Ascending aorta (tissue), 2 donors: ENCODE results near the gene ROR1. TPM values are rescaled to one million over a fixed set of nuclear protein-coding genes. Genes with fewer than 3 reads are reported as not detected.

Experiments used
- DNase-seq, 2 donors: peaks; one replicate each; pipeline ENCODE4 v3.0.0-alpha.2; 2019; ENCODE audit warnings: low spot score in 2 of 2
- H3K27ac ChIP-seq, 2 donors: fragments of 200-600 bp; sonication (generic); one replicate each; pipeline ENCODE4 v1.5.1; 2016 to 2017; ENCODE audit warnings: mild to moderate bottlenecking in 1 of 2
- H3K27me3 ChIP-seq: fragments of 200-600 bp; sonication (generic); one replicate; pipeline ENCODE4 v1.5.1; 2017
- H3K36me3 ChIP-seq, 2 donors: fragments of 200-600 bp; sonication (generic); one replicate each; pipeline ENCODE4 v1.5.1; 2016
- H3K4me1 ChIP-seq, 2 donors: fragments of 200-600 bp; sonication (generic); one replicate each; pipeline ENCODE4 v1.5.1; 2016 to 2017; ENCODE audit warnings: mild to moderate bottlenecking in 1 of 2
- H3K4me3 ChIP-seq, 2 donors: fragments of 200-600 bp; sonication (generic); one replicate each; pipeline ENCODE4 v1.5.1; 2016 to 2017; ENCODE audit warnings: mild to moderate bottlenecking in 1 of 2
- H3K9me3 ChIP-seq, 2 donors: fragments of 200-600 bp; sonication (generic); one replicate each; pipeline ENCODE4 v1.5.1; 2016
- CTCF ChIP-seq, 3 experiments: fragments of 200-600 bp in 2 of 3; fragments of 450-650 bp in 1 of 3; sonication (generic) in 2 of 3; IDR thresholded peaks; one replicate each; pipeline ENCODE4 v1.5.1; 2016 to 2019; ENCODE audit warnings: antibody characterized with exemption in 3 of 3, mild to moderate bottlenecking in 1 of 3, moderate library complexity in 1 of 3
- intact Hi-C: fragments of 100-400 bp; cut with DNase I; formaldehyde crosslinking; loops from one replicate; pipeline ENCODE4 v1.15.1; 2023
- total RNA-seq: library from RNA; depleted of rRNA; stranded (reverse); fragments of >200 nt; gene quantifications from one replicate; pipeline ENCODE4 v1.1.0, GENCODE V29; 2016

The ROR1 gene
- total RNA-seq, 1 donor from 2014 or later = 115 TPM

- peaks cover 12 to 72% of the 10 kb centered on the region in 2 donors for H3K4me1 ChIP-seq
- no peak for TF ChIP-seq CTCF (IDR thresholded peaks at IDR 0.05)
- intact Hi-C loops = loop anchor here (5.0 kb wide), 2 partner anchors 34 to 94 kb away; no protein-coding TSS in a partner anchor
Observed at GRCh38 chr1:63947904-63948303, 174.1 kb downstream of the ROR1 start.

GRCh38 chr1:63950023-63950422 lies 176.2 kb downstream of the ROR1 start:
- Histone ChIP-seq H3K36me3 (no peaks in the 10 kb centered on the region), H3K4me1 (peaks cover 12 to 56% of the 10 kb centered on the region in 2 donors), H3K27ac (peak overlapping the region; percentile 86 to 93), H3K4me3 (no peak overlapping the region), H3K9me3 (peaks cover 0 to 7% of the 10 kb centered on the region in 2 donors), H3K27me3 (no peaks in the 10 kb centered on the region)
- intact Hi-C loops = no loop called here
- DNase-seq = no peak
- no peak for TF ChIP-seq CTCF (IDR thresholded peaks at IDR 0.05)

More at GRCh38 chr1:63947904-63948303, 174.1 kb downstream of the ROR1 start:
- H3K36me3 ChIP-seq = no peaks in the 10 kb centered on the region
- no peak for DNase-seq
- no peak overlapping the region for H3K4me3 ChIP-seq
- no peaks in the 10 kb centered on the region for H3K9me3 ChIP-seq
- peak overlapping the region; percentile 86 to 93 for H3K27ac ChIP-seq
- H3K27me3 ChIP-seq = no peaks in the 10 kb centered on the region

- no peak overlapping the region for H3K4me3 ChIP-seq
- peak overlapping the region; percentile 86 to 93 for H3K27ac ChIP-seq
Observed at GRCh38 chr1:63951059-63951946, 177.5 kb downstream of the ROR1 start.

GRCh38 chr1:63954187-63954586 lies 180.4 kb downstream of the ROR1 start:
- no peak for DNase-seq
- no peak for TF ChIP-seq CTCF (IDR thresholded peaks at IDR 0.05)
- Histone ChIP-seq H3K4me1 (peaks cover 4 to 42% of the 10 kb centered on the region in 2 donors), H3K4me3 (no peak overlapping the region), H3K9me3 (peaks cover 0 to 7% of the 10 kb centered on the region in 2 donors), H3K27ac (peak overlapping the region; percentile 30 to 78), H3K27me3 (no peaks in the 10 kb centered on the region), H3K36me3 (no peaks in the 10 kb centered on the region)
- intact Hi-C loops = no loop called here

More at GRCh38 chr1:63951059-63951946, 177.5 kb downstream of the ROR1 start:
- no peak for TF ChIP-seq CTCF (IDR thresholded peaks at IDR 0.05)
- Histone ChIP-seq H3K4me1 (peaks cover 16 to 60% of the 10 kb centered on the region in 2 donors), H3K27me3 (no peaks in the 10 kb centered on the region), H3K36me3 (no peaks in the 10 kb centered on the region), H3K9me3 (peaks cover 0 to 7% of the 10 kb centered on the region in 2 donors)
- intact Hi-C loops = no loop called here
- DNase-seq = no peak

- peaks cover 0 to 7% of the 10 kb centered on the region in 2 donors for H3K9me3 ChIP-seq
- peaks cover 4 to 42% of the 10 kb centered on the region in 2 donors for H3K4me1 ChIP-seq
- no peaks in the 10 kb centered on the region for H3K36me3 ChIP-seq
- H3K27ac ChIP-seq = peak overlapping the region; percentile 78 to 79
- no peak for DNase-seq
- intact Hi-C loops = no loop called here
- H3K4me3 ChIP-seq = no peak overlapping the region
- H3K27me3 ChIP-seq = no peaks in the 10 kb centered on the region
- TF ChIP-seq CTCF (IDR thresholded peaks at IDR 0.05) = no peak
Observed at GRCh38 chr1:63955370-63956145, 181.7 kb downstream of the ROR1 start.
